ENCODE results near the gene MXRA8.

MXRA8 gene

GRCh38 chr1:1365875-1366698 lies 7.7 kb upstream of the MXRA8 start:
- no peak for DNase-seq

- DNase-seq, result peak; percentile 42
Observed at GRCh38 chr1:1364266-1364665, 5.9 kb upstream of the MXRA8 start.

DNA sequence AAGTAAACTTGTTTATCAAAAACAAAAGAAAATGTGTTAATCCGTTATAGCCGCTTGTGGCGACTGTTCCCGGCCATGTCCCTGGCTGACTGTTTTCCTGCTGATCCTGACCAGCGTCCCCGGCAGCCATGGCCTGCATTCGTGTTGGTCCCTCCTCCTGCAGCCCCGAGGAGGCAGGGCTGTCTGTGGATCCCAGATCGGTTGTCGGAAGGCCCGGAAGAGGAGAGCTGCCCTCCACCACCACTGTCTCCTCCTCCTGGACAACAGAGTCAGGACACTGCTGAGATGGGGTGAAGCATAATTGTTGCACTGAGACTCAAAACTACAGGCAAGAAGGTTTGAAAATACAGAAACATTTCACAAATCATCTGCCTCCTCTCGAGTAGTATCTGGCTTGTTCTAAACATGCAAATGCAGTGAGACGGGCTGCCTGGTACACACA lies 3.6 kb upstream of the MXRA8 start:
- DNase-seq, result no peak

GRCh38 chr1:1361233-1361981 lies 3.1 kb upstream of the MXRA8 start:
- DNase-seq, result no peak

DNA sequence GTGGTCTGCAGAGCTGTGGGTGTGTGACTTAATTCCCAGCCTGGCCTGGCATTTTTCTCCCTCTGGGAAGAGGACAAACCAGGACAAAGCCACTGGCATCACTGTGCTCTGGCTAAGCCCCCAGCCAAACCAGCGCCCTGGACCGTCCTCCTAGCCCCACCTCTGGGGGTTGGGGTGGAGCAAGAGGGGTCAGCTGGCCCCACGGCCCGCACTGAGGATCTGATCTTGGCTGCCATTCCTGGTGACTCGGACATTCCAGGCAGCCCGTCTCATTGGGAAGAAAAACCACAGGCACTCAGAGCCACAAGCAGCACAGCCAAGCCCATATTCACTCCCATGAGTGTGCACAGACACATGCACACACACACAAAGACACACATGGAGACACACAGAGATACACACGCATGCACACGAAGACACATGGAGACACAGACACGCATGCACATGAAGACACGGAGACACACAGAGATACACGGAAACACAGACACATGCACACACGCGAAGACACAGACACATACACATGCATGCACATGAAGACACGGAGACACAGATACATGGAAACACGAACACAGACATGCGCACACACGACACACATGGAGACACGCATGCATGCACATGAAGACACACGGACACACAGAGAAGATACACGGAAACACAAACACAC lies 2.3 kb upstream of the MXRA8 start:
- no peak for DNase-seq

GRCh38 chr1:1359664-1360468 lies 1.5 kb upstream of the MXRA8 start:
- no peak for DNase-seq

GRCh38 chr1:1359308-1359663 lies 931 bp upstream of the MXRA8 start:
- DNase-seq, result no peak

GRCh38 chr1:1357871-1358432 lies 403 bp downstream of the MXRA8 start:
- DNase-seq, result no peak

DNA sequence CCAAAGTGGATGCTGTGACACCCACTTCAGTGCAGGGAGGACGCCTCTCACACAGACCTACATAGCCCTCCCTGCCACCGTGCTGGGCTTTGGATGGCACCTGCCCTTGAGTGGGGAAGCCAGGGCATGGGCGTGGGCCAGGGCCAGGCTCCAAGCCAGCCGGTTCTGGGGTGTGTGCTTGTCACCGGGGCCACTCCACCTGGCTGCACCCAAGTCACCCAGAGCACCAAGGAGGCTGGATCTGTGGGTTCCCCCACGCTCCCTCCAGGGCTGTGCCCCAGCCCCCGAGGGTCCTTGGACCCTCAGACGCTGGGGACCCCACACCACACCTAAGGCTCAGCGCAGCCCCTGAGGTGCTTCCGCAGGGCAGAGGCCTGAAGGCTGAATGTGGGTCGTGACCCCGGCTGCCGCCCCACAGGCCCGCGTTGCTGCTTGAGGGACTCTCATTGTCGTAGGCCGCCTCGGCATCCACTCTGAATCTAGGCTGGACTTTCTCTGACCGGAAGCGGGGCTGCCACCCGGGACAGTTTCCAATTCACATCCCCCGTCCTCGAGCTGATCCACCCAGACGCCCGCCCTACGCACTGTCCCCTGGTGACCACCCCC lies 1.5 kb downstream of the MXRA8 start:
- no peak for DNase-seq

DNA sequence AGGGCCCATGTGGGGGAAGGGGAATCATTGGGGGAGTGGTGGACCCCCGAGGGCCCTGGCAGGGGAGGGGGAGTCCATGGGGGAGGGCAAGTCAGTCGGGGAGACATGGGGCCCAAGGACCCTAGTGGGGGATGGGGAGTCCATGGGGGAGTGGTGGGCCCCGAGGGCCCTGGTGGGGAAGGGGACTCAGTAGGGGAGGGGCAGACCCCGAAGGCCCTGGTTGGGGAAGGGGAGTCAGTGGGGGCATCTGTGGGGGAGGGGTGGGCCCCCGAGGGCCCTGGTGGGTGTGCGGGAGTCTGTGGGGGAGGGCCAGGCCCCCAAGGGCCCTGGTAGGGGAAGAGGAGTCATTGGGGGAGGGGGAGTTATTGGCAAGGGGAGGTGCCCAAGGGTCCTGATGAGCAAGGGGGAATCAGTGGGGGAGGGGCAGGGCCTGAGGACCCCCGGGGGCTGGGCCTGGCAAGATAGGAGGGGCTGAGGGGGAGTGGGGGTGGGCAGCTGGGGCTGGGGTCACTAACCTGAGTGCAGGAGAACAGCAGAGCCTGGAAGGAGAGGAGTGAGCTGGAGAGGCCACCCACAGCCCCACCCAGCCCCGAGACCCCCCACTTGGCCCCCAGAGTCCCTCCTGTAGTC lies 2.1 kb downstream of the MXRA8 start:
- DNase-seq, result no peak

GRCh38 chr1:1355416-1355815 lies 2.9 kb downstream of the MXRA8 start:
- DNase-seq, result peak; percentile 46

DNA sequence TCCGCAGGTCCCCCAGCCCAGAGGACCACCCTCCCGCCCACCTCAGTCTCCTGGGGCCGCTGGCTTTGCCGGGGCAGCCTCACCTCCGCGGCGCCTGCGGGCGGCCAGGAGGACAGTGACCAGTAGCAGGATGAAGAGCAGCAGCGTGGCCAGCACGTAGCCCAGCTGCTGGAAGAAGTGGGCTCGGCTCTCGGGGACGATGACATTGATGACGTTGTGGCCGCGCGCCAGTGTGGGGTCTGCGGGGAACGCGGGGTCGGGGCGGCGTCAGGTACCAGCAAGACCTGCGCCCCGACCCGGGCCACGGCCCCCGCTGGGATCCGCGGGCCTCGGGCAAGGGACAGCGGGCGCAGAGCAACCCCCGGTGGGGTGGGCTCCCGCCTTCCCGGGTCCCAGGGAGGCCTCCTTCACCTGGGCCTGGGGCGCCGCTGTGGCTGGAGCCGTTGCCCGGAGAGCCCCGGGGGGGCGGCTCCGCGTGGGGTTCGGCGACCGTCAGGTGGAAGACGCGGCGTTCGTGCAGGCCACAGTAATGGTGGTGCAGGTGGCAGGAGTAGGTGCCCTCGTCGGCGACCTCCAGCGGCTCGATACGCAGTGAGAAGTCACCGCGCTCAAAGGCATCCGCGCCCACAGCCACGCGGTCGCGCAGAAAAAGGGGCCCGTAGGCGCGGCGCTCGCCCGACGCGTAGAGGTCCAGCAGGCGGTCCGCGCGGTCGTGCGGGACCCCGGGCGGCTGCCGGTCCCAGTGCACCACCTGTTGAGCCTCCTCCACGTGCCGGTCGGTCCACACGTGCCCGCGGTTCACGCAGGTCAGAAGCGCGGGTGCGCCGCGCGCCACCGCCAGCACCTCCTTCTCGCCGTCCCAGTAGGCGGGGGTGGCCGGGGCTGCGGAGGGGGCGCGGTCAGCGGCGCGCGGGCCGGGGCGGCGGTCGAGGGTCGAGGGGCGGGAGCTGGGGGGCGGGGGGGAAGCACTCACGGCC lies 3.8 kb downstream of the MXRA8 start:
- peak; percentile 19 for DNase-seq

DNA sequence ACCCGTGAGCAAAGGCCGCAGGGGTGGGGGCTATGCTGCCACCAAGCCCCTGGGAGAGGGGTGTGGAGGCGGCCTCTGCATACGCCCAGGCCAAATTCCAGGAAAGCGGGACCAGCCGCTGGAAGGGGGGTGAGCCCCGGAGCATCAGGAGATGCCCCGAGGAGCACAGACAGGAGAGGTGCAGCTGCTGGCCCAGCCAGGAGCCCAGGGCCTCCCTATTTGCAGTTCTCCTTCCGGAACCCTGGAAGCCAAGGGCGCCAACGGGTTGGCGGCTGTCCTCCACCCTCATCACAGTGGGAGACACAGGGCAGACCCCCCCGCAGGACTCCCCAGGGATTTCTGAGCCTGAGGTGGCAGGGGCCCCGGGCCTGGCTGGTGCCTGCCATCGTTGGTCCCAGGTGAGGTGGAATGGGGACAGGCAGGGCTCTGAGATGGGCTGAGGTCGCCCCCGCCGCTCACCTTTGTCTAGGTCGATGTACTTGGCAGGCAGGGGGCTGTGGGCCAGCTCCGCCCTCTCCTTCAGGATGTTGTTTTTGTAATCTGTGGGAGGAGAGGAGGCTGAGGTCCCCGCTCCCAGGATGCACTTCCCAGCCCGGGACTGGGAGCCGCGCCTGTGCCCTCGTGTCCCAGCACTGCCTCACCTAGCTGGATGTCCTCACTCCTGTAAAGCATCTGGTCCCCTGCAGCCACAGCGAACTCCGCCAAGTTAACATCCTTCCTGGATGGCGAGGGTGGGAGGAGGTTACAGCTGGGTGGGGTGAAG lies 4.8 kb downstream of the MXRA8 start:
- DNase-seq, result no peak

DNA sequence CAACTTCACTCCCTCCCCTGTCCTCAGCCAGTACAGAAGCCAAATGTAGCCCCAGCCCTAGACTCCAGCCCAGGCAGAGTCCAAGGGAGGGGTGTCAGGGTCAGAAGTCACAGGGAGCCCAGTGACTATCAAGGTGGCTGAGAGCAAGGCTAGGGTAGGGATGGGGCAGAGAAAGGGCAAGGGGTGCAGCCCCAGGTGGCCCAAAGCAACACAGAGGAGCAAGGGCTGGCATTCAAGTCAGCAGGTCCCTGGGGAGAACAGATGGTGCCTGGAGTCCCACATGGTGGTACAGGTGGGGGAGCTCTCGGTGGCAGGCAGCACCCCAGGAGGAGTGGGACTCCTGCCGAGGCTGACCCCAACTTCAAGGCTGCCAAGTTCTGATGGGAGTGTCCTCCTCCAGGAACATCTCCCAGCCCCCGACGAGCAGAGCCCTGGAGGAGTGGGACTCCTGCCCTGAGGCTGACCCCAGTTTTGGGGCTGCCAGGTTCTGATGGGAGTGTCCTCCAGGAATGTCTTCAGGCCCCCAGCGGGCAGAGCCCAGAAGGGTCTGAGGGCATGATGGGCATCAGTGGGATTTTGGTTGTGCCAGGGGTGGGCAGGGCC lies 5.5 kb downstream of the MXRA8 start:
- DNase-seq, result no peak

DNA sequence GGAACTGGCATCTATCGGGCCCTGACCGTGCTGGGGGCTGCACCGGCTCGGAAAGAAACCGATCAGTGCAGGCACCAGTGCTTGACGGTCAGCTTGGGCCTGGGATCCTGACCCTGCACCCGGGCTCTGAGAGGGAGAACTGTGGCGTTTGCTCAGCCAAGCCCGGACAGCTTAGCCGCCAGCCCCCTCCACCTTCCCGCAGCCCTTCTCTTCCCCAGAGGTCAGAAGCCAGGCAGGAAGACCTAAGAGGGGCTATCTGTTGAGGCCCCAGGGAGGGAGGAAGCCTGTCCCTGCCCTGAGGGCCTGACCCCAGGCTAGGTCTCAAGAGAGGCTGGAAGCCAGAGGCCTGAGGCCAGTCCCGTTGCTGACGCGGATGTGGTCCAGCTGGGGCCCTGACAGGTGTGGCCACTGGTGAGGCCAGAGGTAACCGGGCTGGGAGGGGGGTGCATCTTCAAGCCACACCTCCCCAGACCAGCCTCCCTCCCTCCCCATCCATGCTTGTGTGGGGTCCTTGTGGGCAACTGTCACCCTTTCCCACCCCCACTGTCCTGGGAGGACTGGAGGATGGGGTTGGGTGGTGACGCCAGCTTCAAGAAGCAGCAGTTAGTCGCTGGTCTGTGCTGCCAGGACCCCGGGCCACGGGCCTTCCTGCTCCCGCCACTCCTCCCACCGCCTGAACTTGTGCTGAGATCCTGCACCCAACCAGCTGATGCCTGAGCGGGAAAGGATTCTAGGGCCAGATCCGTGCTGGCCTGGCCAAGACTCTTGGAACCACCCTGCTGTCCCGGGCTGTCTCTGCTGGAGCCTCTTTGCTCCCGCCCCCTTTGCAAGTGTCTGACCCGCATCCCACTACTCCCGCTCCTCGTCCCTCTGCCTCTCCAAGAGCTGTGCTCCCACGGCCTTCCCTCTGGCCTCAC lies 6.6 kb downstream of the MXRA8 start:
- no peak for DNase-seq

DNA sequence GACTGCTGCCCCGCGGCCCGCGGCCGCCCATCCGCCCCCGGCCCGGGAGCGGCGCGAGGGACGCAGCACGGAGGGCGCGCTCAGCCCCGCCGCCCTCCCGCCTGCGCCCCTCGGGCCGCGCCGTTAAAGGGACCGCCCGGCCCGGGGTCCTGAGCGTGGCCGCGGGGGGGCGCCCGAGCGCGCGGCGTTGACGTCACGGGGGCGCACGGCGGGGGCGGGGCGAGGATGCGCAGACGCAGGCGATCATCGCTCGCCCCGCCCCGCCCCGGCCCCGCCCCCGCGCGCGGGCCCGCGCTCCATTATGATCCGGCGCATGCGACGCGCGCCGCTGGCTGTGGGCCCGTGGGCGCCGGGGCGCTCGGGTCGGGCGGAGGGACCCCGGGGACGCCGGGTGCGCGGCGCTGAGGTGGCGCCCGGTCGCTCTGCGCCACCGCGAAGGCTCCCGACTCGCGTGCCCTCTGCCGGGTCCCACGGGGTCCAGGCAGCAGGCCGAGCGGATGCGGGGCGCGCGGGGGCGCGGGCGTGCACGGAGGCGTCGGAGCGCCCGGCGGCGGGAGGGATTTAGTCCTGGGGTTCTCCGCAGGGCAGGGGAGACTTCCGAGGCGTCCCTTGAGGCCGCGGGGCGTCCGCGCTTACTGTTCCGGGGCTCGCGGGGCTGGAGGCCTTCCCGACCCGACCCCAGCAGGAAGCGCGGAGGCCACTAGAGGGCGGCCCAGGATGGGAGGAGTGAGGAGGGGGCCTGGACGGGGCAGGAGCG lies 8.9 kb downstream of the MXRA8 start, which contains the start of gene DVL1:
TSS of gene DVL1 (minus strand) at position 163 of the 757 bp plus-strand sequence. CDS start 353 bp downstream, outside the sequence.
- DNase-seq, result peak; percentile 59

Measured in NCI-H146 (cell line).